B cell (primary cell): ENCODE data around the gene MRPS15. TPM values are rescaled to one million over a fixed set of nuclear protein-coding genes. Genes with fewer than 3 reads are reported as not detected.
"Not testable (repeated sequence)": the region's sequence is repeated elsewhere in the genome, so short reads cannot be mapped to it uniquely, and the experiment has no call there.

ENCODE experiments used
- ATAC-seq: fragments of 200-7000 bp; cut with Tn5 transposase; one replicate; pipeline ENCODE4 v1.10.0; 2021; ENCODE audit warnings: low read depth, mild to moderate bottlenecking, moderate number of reproducible peaks, moderate library complexity
- CTCF ChIA-PET: fragments of 350-600 bp; sonication (Branson Sonifier 250); formaldehyde crosslinking; loops from one replicate; lab custom pipeline; 2021; ENCODE audit warnings: antibody characterized with exemption, inconsistent platforms; lab: Charles Lee
- POLR2A ChIA-PET: fragments of 350-600 bp; sonication (Branson Sonifier 250); formaldehyde crosslinking; loops from one replicate; lab custom pipeline; 2021; ENCODE audit warnings: antibody characterized with exemption; lab: Charles Lee
- DNase-seq: peaks from one replicate; pipeline ENCODE4 v3.0.0; 2013
- H2AFZ ChIP-seq: 2 replicates; pipeline ENCODE4 v1.6.1; 2012; ENCODE audit warnings: mild to moderate bottlenecking, low read depth, low read length; ENCODE audit not compliant: insufficient read depth, poor library complexity, severe bottlenecking
- H3K27ac ChIP-seq, 2 donors: 1 replicate in 1 of 2; 2 replicates in 1 of 2; pipeline ENCODE4 v1.5.1; 2012 to 2013; ENCODE audit warnings: low read length in 2 of 2, mild to moderate bottlenecking in 2 of 2, moderate library complexity in 1 of 2
- H3K27me3 ChIP-seq, 4 experiments: fragments of 200-600 bp in 1 of 4; sonication (generic) in 1 of 4; replicated peaks in 1 of 4; 1 replicate in 2 of 4; 2 replicates in 2 of 4; pipeline versions ENCODE4 v1.6.1 to v1.7.0; 2013 to 2016; ENCODE audit warnings: low read length in 3 of 4, mild to moderate bottlenecking in 2 of 4, mixed read lengths in 1 of 4, moderate library complexity in 1 of 4; ENCODE audit not compliant: insufficient read depth in 4 of 4, control insufficient read depth in 3 of 4; ENCODE audit errors: control extremely low read depth in 1 of 4
- H3K36me3 ChIP-seq, 2 experiments: replicated peaks in 1 of 2; 1 replicate in 1 of 2; 2 replicates in 1 of 2; pipeline versions ENCODE4 v1.6.1 to v1.7.1; 2013; ENCODE audit warnings: low read length in 1 of 2; ENCODE audit not compliant: insufficient read depth in 2 of 2, control insufficient read depth in 1 of 2; ENCODE audit errors: control extremely low read depth in 1 of 2, extremely low read depth in 1 of 2
- H3K4me1 ChIP-seq, 2 donors: fragments of 200-600 bp in 1 of 2; sonication (generic) in 1 of 2; 1 replicate in 1 of 2; 2 replicates in 1 of 2; pipeline versions ENCODE4 v1.5.1 to v1.6.1; 2013 to 2017; ENCODE audit warnings: low read length in 2 of 2; ENCODE audit not compliant: control insufficient read depth in 2 of 2, insufficient read depth in 2 of 2
- H3K4me2 ChIP-seq: replicated peaks from 2 replicates; pipeline ENCODE3; 2012; ENCODE audit warnings: mild to moderate bottlenecking, low read depth, low read length; ENCODE audit not compliant: poor library complexity, severe bottlenecking
- H3K4me3 ChIP-seq, 5 experiments: fragments of 200-600 bp in 1 of 5; sonication (generic) in 1 of 5; 1 replicate in 3 of 5; 2 replicates in 2 of 5; pipeline versions ENCODE4 v1.5.1 to v1.7.0; 2011 to 2016; ENCODE audit warnings: low read length in 4 of 5, mild to moderate bottlenecking in 4 of 5, low read depth in 2 of 5, control low read depth in 1 of 5, moderate library complexity in 1 of 5; ENCODE audit not compliant: insufficient read depth in 1 of 5; ENCODE audit errors: control extremely low read depth in 1 of 5, extremely low read depth in 1 of 5
- H3K79me2 ChIP-seq: fragments of 200-600 bp; sonication (generic); one replicate; pipeline ENCODE4 v1.6.0; 2016; ENCODE audit warnings: low read length; ENCODE audit not compliant: control insufficient read depth, insufficient read depth
- H3K9ac ChIP-seq: fragments of 200-600 bp; sonication (generic); 2 replicates; pipeline ENCODE4 v1.6.1; 2017; ENCODE audit warnings: mild to moderate bottlenecking, low read length, moderate library complexity
- H3K9me3 ChIP-seq, 3 donors: one replicate each; pipeline versions ENCODE4 v1.6.1 to v1.7.1; 2013; ENCODE audit warnings: low read length in 2 of 3; ENCODE audit not compliant: control insufficient read depth in 2 of 3, insufficient read depth in 1 of 3; ENCODE audit errors: control extremely low read depth in 1 of 3
- H4K20me1 ChIP-seq: 2 replicates; pipeline ENCODE4 v1.6.0; 2012; ENCODE audit warnings: mild to moderate bottlenecking, low read length; ENCODE audit not compliant: insufficient read depth, control insufficient read depth, poor library complexity, severe bottlenecking
- H3K27ac Mint-ChIP-seq: one replicate; pipeline ENCODE4 v1.8.0; 2021; ENCODE audit warnings: mixed read lengths
- H3K27me3 Mint-ChIP-seq: one replicate; pipeline ENCODE4 v1.8.0; 2021; ENCODE audit warnings: mixed read lengths
- H3K4me1 Mint-ChIP-seq: one replicate; pipeline ENCODE4 v1.8.0; 2021; ENCODE audit warnings: mixed read lengths
- H3K4me3 Mint-ChIP-seq: one replicate; pipeline ENCODE4 v1.8.0; 2021; ENCODE audit warnings: mixed read lengths
- H3K9me3 Mint-ChIP-seq: one replicate; pipeline ENCODE4 v1.8.0; 2022; ENCODE audit warnings: mixed read lengths; ENCODE audit not compliant: insufficient read depth
- CTCF ChIP-seq: fragments of 200-600 bp; IDR thresholded peaks from one replicate; pipeline ENCODE4 v1.8.0; 2022; ENCODE audit warnings: antibody characterized with exemption, mild to moderate bottlenecking
- EZH2 ChIP-seq: IDR thresholded peaks from 2 replicates; pipeline ENCODE4 v1.6.1; 2012; ENCODE audit warnings: borderline replicate concordance, low read depth, mild to moderate bottlenecking, moderate library complexity, low read length; ENCODE audit not compliant: insufficient read depth, poor library complexity, severe bottlenecking
- WGBS: methylation state at CpG from one replicate; pipeline ENCODE4 v1.1.5; 2013; ENCODE audit warnings: missing lambda C conversion rate; ENCODE audit not compliant: insufficient coverage; 5-methylcytosine and 5-hydroxymethylcytosine counted together
- intact Hi-C: fragments of 100-400 bp; cut with micrococcal nuclease; formaldehyde crosslinking; loops from one replicate; pipeline ENCODE4 v1.10.0; 2022
- polyA plus RNA-seq: library from polyadenylated mRNA; depleted of rRNA; stranded (reverse); fragments of >200 nt; gene quantifications from 2 replicates; pipeline ENCODE4 v1.2.3, GENCODE V29; 2012
- total RNA-seq, 2 donors: library from RNA; stranded (reverse); fragments of 120-200 nt in 1 of 2; gene quantifications; 1 replicate in 1 of 2; 2 replicates in 1 of 2; pipeline versions ENCODE4 v1.2.3 to v1.2.4, GENCODE V29; 2013 to 2022

The MRPS15 gene
- total and polyA plus RNA-seq, 2 donors (not counting 1 experiment from before 2014, with no cell fraction given), result 27.1 to 34.4 TPM

GRCh38 chr1:36511804-36512798, 47.9 kb upstream of the MRPS15 start:
- no peak overlapping the region for H3K4me3 ChIP-seq
- H4K20me1 ChIP-seq, result no peaks in the 10 kb centered on the region
- Mint-ChIP-seq H3K4me1 (no peaks in the 10 kb centered on the region), H3K9me3 (no peaks in the 10 kb centered on the region), H3K27me3 (peaks cover 19% of the 10 kb centered on the region), H3K27ac (no peak overlapping the region), H3K4me3 (no peak overlapping the region)
- ChIA-PET CTCF (no interaction called here), POLR2A (no interaction called here)
- no peaks in the 10 kb centered on the region for H3K36me3 ChIP-seq
- DNase-seq, result no peak
- H3K4me1 ChIP-seq, result no peaks in the 10 kb centered on the region
- no peak overlapping the region for H3K4me2 ChIP-seq
- H2AFZ ChIP-seq, result no peak overlapping the region
- H3K79me2 ChIP-seq, result no peaks in the 10 kb centered on the region
- H3K27me3 ChIP-seq, result peaks cover 0 to 1% (median 0%) of the 10 kb centered on the region in 4 experiments
- no peak overlapping the region for H3K27ac ChIP-seq
- no peak overlapping the region for H3K9ac ChIP-seq
- intact Hi-C loops, result no loop called here
- no peak for ATAC-seq
- TF ChIP-seq CTCF (no peak), EZH2 (no peak)
- H3K9me3 ChIP-seq, result no peaks in the 10 kb centered on the region
- WGBS, result 87% methylated on average over 11 of the region's 15 CpGs

- H2AFZ ChIP-seq, CTCF ChIA-PET, H3K9me3 Mint-ChIP-seq, H3K27ac Mint-ChIP-seq, H3K4me2 ChIP-seq, H3K79me2 ChIP-seq, POLR2A ChIA-PET, H3K4me1 ChIP-seq, intact Hi-C loops, H3K9ac ChIP-seq, H3K4me1 Mint-ChIP-seq, H3K4me3 Mint-ChIP-seq, H3K27ac ChIP-seq, H3K9me3 ChIP-seq, H4K20me1 ChIP-seq, DNase-seq, H3K27me3 ChIP-seq, H3K4me3 ChIP-seq, ATAC-seq, H3K36me3 ChIP-seq: not testable (repeated sequence)
- WGBS, result 100% methylated on average over 1 of the region's 2 CpGs
- H3K27me3 Mint-ChIP-seq, result peaks cover 26% of the 10 kb centered on the region
Observed at GRCh38 chr1:36511220-36511619, 47.0 kb upstream of the MRPS15 start.
